Sigmoid colon (tissue), 7 donors: Measurements from ENCODE around the gene TOB1. TPM values are rescaled to one million over a fixed set of nuclear protein-coding genes. Genes with fewer than 3 reads are reported as not detected.

ENCODE experiments used
- DNase-seq: peaks from one replicate; pipeline ENCODE4 v3.0.0-alpha.2; 2019
- H3K27ac ChIP-seq, 4 donors: fragments of 200-600 bp; sonication (generic); one replicate each; pipeline ENCODE4 v1.5.1; 2016 to 2019; ENCODE audit warnings: mild to moderate bottlenecking in 1 of 4
- H3K27me3 ChIP-seq, 3 donors: fragments of 200-600 bp; sonication (generic); one replicate each; pipeline ENCODE4 v1.5.1; 2019; ENCODE audit warnings: mild to moderate bottlenecking in 1 of 3
- H3K36me3 ChIP-seq, 4 donors: fragments of 200-600 bp; sonication (generic); one replicate each; pipeline ENCODE4 v1.5.1; 2016 to 2019
- H3K4me1 ChIP-seq, 4 donors: fragments of 200-600 bp; sonication (generic); one replicate each; pipeline ENCODE4 v1.5.1; 2017 to 2019
- H3K4me3 ChIP-seq, 4 donors: fragments of 200-600 bp; sonication (generic); one replicate each; pipeline ENCODE4 v1.5.1; 2017 to 2019; ENCODE audit warnings: mild to moderate bottlenecking in 2 of 4, moderate library complexity in 1 of 4
- H3K9me3 ChIP-seq, 4 donors: fragments of 200-600 bp in 3 of 4; sonication (generic) in 3 of 4; one replicate each; pipeline versions ENCODE4 v1.5.1 to v1.6.1; 2013 to 2019
- EP300 ChIP-seq, 4 donors: sonication (generic); formaldehyde crosslinking; IDR thresholded peaks; one replicate each; pipeline ENCODE4 v1.6.1; 2017; ENCODE audit warnings: antibody characterized with exemption in 4 of 4
- POLR2A ChIP-seq, 2 donors: fragments of 450-650 bp; IDR thresholded peaks; one replicate each; pipeline ENCODE4 v1.6.1; 2016; ENCODE audit warnings: antibody characterized with exemption in 2 of 2, mild to moderate bottlenecking in 2 of 2, moderate library complexity in 2 of 2
- POLR2AphosphoS5 ChIP-seq, 4 donors: sonication (generic); formaldehyde crosslinking; IDR thresholded peaks; one replicate each; pipeline ENCODE4 v1.6.1; 2017; ENCODE audit warnings: antibody characterized with exemption in 4 of 4
- WGBS, 2 donors: extraction: QIAGEN DNeasy Blood & Tissue Kit; methylation state at CpG; one replicate each; pipeline ENCODE4 v1.1.7; 2013; 5-methylcytosine and 5-hydroxymethylcytosine counted together
- intact Hi-C: fragments of 100-400 bp; cut with DNase I; formaldehyde crosslinking; loops from one replicate; pipeline ENCODE4 v1.15.1; 2023
- polyA plus RNA-seq, 3 donors: library from polyadenylated mRNA; stranded (reverse); fragments of 200-250 nt; gene quantifications; one replicate each; pipeline ENCODE4 v1.2.3, GENCODE V29; 2013
- total RNA-seq, 4 donors: library from RNA; depleted of rRNA; stranded (reverse); fragments of >200 nt; gene quantifications; one replicate each; pipeline ENCODE4 v1.1.0, GENCODE V29; 2016
- TF ChIP-seq, protein P1 (sequence below), 4 experiments: fragments of 450-650 bp in 3 of 4; fragments of 200-600 bp in 1 of 4; IDR thresholded peaks; one replicate each; pipeline ENCODE4 v1.5.1; 2016 to 2019; ENCODE audit warnings: antibody characterized with exemption in 4 of 4, mild to moderate bottlenecking in 3 of 4, moderate library complexity in 2 of 4
- donor health status: healthy with polysubstance abuse.
- donor health status: Bipolar disorder and iron deficiency.
- donor health status: healthy.

TOB1 gene
- total and polyA plus RNA-seq, 7 donors = 16.2 to 57.1 (median 31.1) TPM

DNA sequence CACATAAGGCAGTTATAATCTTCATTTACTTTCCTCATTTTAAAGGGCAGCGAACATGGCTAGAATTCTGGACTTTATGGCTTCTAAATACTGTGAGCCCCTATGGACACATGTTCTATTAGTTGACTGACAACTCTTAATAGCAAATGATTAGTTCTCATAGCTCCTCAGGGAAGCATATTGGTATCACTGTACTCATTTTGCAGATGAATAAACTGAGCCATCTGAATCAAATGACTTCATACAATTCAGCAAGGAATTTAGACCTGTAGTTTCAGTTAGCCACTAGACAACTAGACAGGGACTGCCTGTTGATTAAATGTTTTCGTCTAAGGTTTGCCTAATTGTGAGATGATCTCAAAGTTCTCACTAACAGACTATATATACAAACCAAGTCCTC lies 9.7 kb downstream of the TOB1 start:
- Histone ChIP-seq H3K36me3 (peaks cover 0 to 2% (median 0%) of the 10 kb centered on the region in 4 donors), H3K27me3 (no peaks in the 10 kb centered on the region), H3K27ac (no peak overlapping the region), H3K4me3 (no peak overlapping the region), H3K9me3 (no peaks in the 10 kb centered on the region), H3K4me1 (peaks cover 0 to 34% (median 20%) of the 10 kb centered on the region in 4 donors)
- TF ChIP-seq POLR2AphosphoS5 (IDR thresholded peaks at IDR 0.05) (no peak), POLR2A (IDR thresholded peaks at IDR 0.05) (no peak), EP300 (IDR thresholded peaks at IDR 0.05) (no peak)
- TF ChIP-seq, protein P1, sequence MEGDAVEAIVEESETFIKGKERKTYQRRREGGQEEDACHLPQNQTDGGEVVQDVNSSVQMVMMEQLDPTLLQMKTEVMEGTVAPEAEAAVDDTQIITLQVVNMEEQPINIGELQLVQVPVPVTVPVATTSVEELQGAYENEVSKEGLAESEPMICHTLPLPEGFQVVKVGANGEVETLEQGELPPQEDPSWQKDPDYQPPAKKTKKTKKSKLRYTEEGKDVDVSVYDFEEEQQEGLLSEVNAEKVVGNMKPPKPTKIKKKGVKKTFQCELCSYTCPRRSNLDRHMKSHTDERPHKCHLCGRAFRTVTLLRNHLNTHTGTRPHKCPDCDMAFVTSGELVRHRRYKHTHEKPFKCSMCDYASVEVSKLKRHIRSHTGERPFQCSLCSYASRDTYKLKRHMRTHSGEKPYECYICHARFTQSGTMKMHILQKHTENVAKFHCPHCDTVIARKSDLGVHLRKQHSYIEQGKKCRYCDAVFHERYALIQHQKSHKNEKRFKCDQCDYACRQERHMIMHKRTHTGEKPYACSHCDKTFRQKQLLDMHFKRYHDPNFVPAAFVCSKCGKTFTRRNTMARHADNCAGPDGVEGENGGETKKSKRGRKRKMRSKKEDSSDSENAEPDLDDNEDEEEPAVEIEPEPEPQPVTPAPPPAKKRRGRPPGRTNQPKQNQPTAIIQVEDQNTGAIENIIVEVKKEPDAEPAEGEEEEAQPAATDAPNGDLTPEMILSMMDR (IDR thresholded peaks at IDR 0.05) = no peak
- no peak for DNase-seq
- intact Hi-C loops = loop anchor here (10.0 kb wide), 1 partner anchor 188 kb away; no protein-coding TSS in a partner anchor
- 49 to 85% methylated on average over 2 of the region's 2 CpGs for WGBS, 2 donors

DNA sequence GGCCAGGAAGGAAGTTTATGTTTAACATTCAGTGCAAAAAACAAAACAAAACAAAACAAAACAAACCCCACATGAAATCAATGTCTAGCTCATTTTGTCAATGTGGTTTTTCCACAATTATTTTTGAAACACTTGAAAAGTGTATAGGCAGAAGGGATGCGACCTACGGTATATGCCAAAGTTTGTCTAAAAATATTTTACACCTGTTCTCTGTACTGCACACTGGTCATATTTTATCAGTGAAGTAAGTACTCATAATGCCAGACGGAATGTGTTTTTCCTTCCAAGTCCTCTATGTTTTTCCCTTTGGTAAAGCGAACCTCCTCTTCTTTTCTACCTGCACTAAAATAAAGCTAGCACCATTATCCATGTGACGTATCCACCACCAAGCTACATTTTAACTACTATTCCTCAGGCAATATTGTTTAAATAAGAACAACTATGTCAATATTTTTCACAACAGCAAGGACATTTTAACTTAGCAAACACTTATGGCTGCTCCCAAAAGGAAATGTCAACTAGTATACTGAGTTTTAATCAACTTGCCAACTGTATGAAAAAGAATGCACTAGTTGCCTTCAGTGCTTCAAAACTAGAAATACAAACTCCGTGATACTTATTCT lies 10.3 kb downstream of the TOB1 start:
- H3K4me3 ChIP-seq = no peak overlapping the region
- WGBS, 2 donors = 20 to 67% methylated on average over 6 of the region's 6 CpGs
- no peak for TF ChIP-seq POLR2A (IDR thresholded peaks at IDR 0.05)
- TF ChIP-seq EP300 (IDR thresholded peaks at IDR 0.05) = no peak
- no peak for TF ChIP-seq POLR2AphosphoS5 (IDR thresholded peaks at IDR 0.05)
- TF ChIP-seq, protein P1 (IDR thresholded peaks at IDR 0.05) = no peak
- intact Hi-C loops = loop anchor here (10.0 kb wide), 1 partner anchor 189 kb away; no protein-coding TSS in a partner anchor
- no peak for DNase-seq
- no peaks in the 10 kb centered on the region for H3K9me3 ChIP-seq
- H3K4me1 ChIP-seq = peaks cover 0 to 29% (median 14%) of the 10 kb centered on the region in 4 donors
- H3K36me3 ChIP-seq = no peaks in the 10 kb centered on the region
- H3K27me3 ChIP-seq = no peaks in the 10 kb centered on the region
- H3K27ac ChIP-seq = no peak overlapping the region

DNA sequence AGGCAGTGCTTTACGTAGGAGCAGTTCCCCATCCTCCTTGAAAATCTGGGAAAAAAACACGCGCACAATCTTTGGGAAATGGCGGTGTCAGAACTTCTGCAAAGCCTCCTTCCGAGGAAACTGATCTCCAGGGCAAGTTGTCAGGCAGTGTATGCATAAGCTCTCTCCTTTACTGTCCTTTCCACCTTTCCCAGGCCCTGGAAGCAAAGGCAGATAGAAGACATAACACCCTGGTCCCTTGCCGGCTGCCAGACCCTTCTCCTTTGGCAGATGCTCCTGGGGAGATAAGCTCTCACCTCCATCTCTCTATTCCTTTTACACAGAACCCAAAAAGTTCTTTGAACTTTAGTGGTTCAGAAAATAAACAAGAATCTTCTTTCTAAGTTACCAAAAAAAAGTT lies 12.4 kb downstream of the TOB1 start:
- DNase-seq = no peak
- H3K4me3 ChIP-seq = no peak overlapping the region
- H3K27ac ChIP-seq = no peak overlapping the region
- 92 to 94% methylated on average over 6 of the region's 6 CpGs for WGBS, 2 donors
- TF ChIP-seq POLR2A (IDR thresholded peaks at IDR 0.05) = no peak
- no peak for TF ChIP-seq EP300 (IDR thresholded peaks at IDR 0.05)
- TF ChIP-seq, protein P1 (IDR thresholded peaks at IDR 0.05) = no peak
- TF ChIP-seq POLR2AphosphoS5 (IDR thresholded peaks at IDR 0.05) = no peak
- H3K9me3 ChIP-seq = no peaks in the 10 kb centered on the region
- no peaks in the 10 kb centered on the region for H3K27me3 ChIP-seq
- peaks cover 0 to 20% (median 12%) of the 10 kb centered on the region in 4 donors for H3K4me1 ChIP-seq
- intact Hi-C loops = loop anchor here (5.0 to 10.0 kb wide), 2 partner anchors 191 to 299 kb away; partner anchors contain the start of gene NME1
- H3K36me3 ChIP-seq = no peaks in the 10 kb centered on the region

DNA sequence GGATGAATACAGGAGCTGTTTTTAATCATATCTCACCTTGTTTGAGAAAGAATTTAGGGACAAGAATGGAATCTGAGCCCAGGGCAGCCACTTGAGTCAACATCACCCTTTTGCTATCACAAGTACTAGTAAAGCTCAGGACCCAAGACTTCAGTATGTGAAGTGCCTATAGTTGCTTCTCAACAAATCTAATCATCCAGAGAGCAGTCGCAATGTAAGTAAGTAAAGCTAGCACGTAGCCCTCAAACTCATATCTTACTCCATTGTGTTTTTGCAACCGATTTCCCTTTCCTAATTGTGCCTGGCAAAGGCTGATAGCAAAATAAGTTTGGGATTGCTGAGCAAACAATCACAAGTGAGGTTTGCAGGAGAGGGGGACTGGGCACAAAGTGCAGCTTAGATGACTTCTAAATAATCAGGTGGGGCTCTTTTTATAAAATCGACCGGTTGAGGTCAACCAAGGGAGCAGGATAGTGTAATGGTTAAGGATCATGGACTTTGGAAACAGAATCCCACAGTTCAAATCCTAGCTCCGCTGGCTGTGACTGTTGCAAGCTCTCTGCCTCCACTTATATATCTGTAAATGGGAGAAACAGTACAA lies 13.0 kb downstream of the TOB1 start:
- peak overlapping the region; percentile 58 to 71 (median 68) for H3K27ac ChIP-seq
- H3K36me3 ChIP-seq = no peaks in the 10 kb centered on the region
- 21 to 73% methylated on average over 6 of the region's 6 CpGs for WGBS, 2 donors
- H3K9me3 ChIP-seq = no peaks in the 10 kb centered on the region
- H3K4me1 ChIP-seq = peaks cover 0 to 20% (median 12%) of the 10 kb centered on the region in 4 donors
- intact Hi-C loops = loop anchor here (5.0 to 10.0 kb wide), 2 partner anchors 192 to 299 kb away; partner anchors contain the start of gene NME1
- TF ChIP-seq, protein P1 (IDR thresholded peaks at IDR 0.05) = no peak
- no peak for TF ChIP-seq EP300 (IDR thresholded peaks at IDR 0.05)
- TF ChIP-seq POLR2A (IDR thresholded peaks at IDR 0.05) = no peak
- no peak for TF ChIP-seq POLR2AphosphoS5 (IDR thresholded peaks at IDR 0.05)
- no peak overlapping the region for H3K4me3 ChIP-seq
- no peak for DNase-seq
- no peaks in the 10 kb centered on the region for H3K27me3 ChIP-seq
